CMK (cell line): ENCODE measurements around the gene PKN2.
"Not testable (repeated sequence)": the region's sequence is repeated elsewhere in the genome, so short reads cannot be mapped to it uniquely, and the experiment has no call there.

Experiments used
- DNase-seq: peaks from one replicate; pipeline ENCODE4 v3.0.0-alpha.2; 2010; ENCODE audit warnings: low read depth

Gene PKN2

DNA sequence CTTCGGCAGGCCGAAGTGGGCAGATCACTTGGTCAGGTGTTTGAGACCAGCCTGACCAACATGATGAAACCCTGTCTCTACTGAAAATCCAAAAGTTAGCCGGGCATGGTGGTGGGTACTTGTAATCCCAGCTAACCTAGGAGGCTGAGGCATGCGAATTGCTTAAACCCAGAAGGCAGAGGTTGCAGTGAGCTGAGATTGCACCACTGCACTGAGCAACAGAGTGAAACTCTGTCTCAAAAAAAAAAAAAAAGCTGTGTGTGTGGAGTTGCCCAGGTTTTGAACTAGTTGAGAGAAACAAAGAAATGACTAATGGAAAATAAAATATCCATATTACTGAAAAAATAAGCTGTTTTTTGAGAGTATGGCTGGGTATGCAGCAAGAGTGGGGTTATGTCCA is 107.1 kb downstream of the PKN2 start:
- no peak for DNase-seq

GRCh38 chr1:88799491-88799890 is 115.4 kb downstream of the PKN2 start:
- DNase-seq: no peak

GRCh38 chr1:88800382-88801051 is 116.4 kb downstream of the PKN2 start:
- DNase-seq: no peak

GRCh38 chr1:88801575-88802208 is 117.6 kb downstream of the PKN2 start:
- no peak for DNase-seq

DNA sequence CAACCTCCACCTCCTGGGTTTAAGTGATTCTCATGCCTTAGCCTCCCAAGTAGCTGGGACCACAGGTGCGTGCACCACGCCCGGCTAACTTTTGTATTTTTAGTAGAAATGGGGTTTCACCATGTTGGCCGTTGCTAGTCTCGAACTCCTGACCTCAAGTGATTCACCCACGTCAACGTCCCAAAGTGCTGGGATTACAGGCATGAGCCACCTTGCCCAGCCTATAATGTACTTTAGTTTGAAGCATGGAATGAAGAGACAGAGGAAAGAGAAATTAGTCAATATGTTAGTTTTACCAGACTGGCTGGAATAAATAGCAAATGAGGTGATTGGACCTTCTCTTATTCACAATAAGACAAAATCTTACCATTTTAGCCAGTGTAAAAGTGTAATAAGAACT is 118.3 kb downstream of the PKN2 start:
- no peak for DNase-seq

GRCh38 chr1:88802950-88803349 is 118.9 kb downstream of the PKN2 start:
- DNase-seq: no peak

- DNase-seq: no peak
These were observed 119.4 kb downstream of the PKN2 start for GRCh38 chr1:88803444-88803843.

DNA sequence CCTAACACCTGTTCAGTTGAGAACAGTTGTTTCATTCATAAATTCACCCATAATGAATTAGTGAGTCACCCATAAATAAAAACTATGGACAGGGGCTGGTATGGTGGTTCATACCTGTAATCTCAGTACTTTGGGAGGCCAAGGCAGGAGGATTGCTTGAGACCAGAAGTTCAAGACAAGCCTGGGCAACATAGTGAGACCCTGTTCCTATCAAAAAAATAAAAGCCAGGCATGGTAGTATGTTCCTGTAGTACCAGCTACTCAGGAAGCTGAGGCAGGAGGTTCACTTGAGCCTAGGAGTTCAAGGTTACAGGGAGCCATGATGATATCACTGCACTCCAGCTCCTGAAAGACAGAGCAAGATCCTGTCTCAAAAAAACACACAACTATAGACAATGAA is 128.3 kb downstream of the PKN2 start:
- DNase-seq: no peak

DNA sequence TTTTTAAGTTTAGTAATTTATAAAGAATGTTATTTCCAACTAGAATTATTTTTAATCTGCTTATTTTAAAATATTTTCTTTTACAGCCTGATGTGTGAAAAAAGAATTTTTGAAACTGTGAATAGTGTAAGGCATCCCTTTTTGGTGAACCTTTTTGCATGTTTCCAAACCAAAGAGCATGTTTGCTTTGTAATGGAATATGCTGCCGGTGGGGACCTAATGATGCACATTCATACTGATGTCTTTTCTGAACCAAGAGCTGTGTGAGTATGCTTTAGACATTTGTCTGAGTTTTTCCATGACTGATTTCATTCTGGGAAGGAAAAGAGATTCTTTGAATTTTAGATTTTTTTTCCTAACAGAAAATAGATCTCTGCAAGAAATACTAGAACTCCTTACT is 129.4 kb downstream of the PKN2 start:
- no peak for DNase-seq

DNA sequence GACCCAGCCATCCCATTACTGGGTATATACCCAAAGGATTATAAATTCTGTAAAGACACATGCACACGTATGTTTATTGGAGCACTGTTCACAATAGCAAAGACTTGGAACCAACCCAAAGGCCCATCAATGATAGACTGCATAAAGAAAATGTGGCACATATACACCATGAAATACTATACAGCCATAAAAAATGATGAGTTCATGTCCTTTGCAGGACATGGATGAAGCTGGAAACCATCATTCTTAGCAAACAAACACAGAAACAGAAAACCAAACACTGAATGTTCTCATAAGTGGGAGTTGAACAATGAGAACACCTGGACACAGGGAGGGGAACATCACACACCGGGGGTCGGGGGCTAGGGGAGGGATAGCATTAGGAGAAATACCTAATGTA is 135.6 kb downstream of the PKN2 start:
- DNase-seq: not testable (repeated sequence)

- DNase-seq: no peak
These were observed 141.6 kb downstream of the PKN2 start for GRCh38 chr1:88825721-88826120.

DNA sequence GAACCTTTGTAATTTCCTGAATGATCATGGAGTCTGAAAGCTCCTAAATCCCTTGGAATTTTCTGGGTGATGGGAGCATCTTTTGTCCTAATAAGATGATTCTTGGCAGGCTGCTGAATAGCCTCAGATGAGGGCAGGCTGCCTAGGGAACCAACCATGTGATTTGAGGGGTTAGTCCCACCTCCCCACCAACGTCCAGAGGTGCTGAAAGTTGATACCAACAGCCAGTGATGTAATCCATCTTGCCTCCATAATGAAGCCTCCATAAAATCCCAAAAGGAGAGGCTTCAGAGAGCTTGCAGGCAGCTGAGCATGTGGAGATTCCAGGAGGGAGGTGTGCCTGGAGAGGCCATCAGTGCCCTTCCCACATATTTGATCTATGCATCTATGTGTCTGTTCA is 163.6 kb downstream of the PKN2 start:
- DNase-seq: no peak

GRCh38 chr1:88851303-88852063 is 167.4 kb downstream of the PKN2 start:
- DNase-seq: no peak

DNA sequence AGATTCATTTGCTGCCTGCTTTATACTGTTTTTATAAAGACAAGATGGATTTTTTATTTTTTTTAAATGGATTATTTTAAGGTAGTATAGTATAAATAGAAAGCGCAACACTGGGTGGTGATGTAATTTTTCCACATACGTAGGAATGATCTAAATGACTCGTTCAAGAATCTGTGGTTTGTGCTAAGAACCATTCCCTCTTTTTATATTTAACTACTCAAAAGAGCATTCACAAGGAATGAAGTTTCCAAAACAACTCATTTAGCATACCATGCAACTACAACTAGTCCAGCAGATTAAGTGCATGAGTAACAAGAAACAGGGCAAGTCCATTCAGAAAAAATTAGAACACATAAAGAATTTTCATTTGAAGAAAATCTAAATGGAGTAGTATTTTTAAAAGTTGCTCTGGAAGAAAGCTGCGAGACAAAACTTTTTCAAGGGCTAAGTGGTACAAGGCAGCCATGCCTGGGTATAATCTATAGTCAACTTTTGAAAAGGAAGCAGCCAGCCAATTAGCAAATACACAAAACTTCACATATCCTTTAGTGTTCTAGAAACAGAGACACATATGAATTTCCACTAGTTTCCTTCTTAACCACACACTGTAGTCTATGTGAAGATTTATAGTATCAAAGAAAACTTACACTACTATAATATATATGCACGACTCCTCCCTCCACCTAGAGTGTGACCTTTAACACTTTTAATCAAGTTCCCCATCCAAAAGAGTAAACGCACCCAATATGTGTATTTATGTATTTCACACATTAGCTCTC is 183.9 kb downstream of the PKN2 start:
- DNase-seq: no peak

- DNase-seq: not testable (repeated sequence)
These were observed 185.6 kb downstream of the PKN2 start for GRCh38 chr1:88869644-88870043.

GRCh38 chr1:88873737-88874349 is 189.8 kb downstream of the PKN2 start:
- DNase-seq: no peak

- no peak for DNase-seq
These were observed 191.5 kb downstream of the PKN2 start for GRCh38 chr1:88875595-88875994.

GRCh38 chr1:88876573-88877365 is 192.7 kb downstream of the PKN2 start:
- DNase-seq: no peak

DNA sequence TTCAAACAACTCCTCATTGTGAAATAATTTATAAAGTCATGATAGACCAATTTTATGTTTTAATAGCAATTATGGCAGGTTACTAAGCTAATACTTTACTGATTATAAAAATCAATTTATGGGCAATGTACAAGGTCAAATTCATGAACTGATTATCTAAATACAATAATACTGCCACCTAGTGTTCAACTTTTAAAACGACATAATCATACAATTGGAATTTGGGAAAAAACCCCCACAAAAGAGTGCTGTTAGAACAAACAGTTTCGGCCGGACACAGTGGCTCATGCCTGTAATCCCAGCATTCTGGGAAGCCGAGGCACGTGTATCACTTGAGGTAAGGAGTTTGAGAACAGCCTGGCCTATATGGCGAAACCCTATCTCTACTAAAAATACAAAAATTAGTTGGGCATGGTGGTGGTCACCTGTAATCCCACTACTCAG is 193.3 kb downstream of the PKN2 start:
- DNase-seq: no peak

DNA sequence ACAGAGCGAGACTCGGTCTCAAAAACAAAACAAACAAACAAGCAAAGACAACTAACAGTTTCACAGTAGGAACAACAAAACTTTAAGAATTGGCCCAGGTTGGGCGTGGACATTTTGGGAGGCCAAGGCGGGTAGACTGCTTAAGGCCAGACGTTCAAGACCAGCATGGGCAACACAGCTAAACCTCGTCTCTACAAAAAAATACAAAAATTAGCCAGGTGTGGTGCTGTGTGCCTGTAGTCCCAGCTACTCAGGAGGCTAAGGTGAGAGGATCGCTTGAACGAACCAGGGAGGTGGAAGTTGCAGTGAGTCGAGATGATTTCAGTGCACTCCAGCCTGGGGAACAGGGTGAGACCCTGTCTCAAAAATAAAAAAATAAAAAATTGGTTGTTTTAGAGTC is 193.8 kb downstream of the PKN2 start:
- no peak for DNase-seq

- DNase-seq: no peak
These were observed 194.7 kb downstream of the PKN2 start for GRCh38 chr1:88878731-88879130.
